Natural killer cell (primary cell): Measurements from ENCODE around the gene APBA2. TPM values are rescaled to one million over a fixed set of nuclear protein-coding genes. Genes with fewer than 3 reads are reported as not detected.

Experiments used
- ATAC-seq, 3 donors: fragments of 150-1000 bp in 2 of 3; fragments of 200-7000 bp in 1 of 3; cut with Tn5 transposase; 1 replicate in 1 of 3; 2 replicates in 2 of 3; pipeline ENCODE4 v1.10.0; 2021; ENCODE audit warnings: mild to moderate bottlenecking in 2 of 3, moderate library complexity in 2 of 3
- DNase-seq, 2 donors: peaks; one replicate each; pipeline versions ENCODE4 v3.0.0 to v3.0.0-alpha.2; 2013 to 2021; ENCODE audit warnings: mixed read lengths in 1 of 2
- H3K27ac ChIP-seq: one replicate; pipeline ENCODE4 v1.5.1; 2013; ENCODE audit warnings: mild to moderate bottlenecking, low read length
- H3K27me3 ChIP-seq: one replicate; pipeline ENCODE4 v1.6.1; 2013; ENCODE audit warnings: low read length; ENCODE audit not compliant: control insufficient read depth, insufficient read depth
- H3K36me3 ChIP-seq: one replicate; pipeline ENCODE4 v1.6.1; 2013; ENCODE audit warnings: low read length; ENCODE audit not compliant: control insufficient read depth, insufficient read depth
- H3K4me1 ChIP-seq: one replicate; pipeline ENCODE4 v1.6.1; 2013; ENCODE audit warnings: low read length; ENCODE audit not compliant: control insufficient read depth, insufficient read depth
- H3K4me3 ChIP-seq: one replicate; pipeline ENCODE4 v1.5.1; 2013; ENCODE audit warnings: low read length
- H3K9me3 ChIP-seq: one replicate; pipeline ENCODE4 v1.6.1; 2013; ENCODE audit warnings: low read length; ENCODE audit not compliant: control insufficient read depth, insufficient read depth
- H3K27ac Mint-ChIP-seq, 2 donors: one replicate each; pipeline ENCODE4 v1.8.0; 2022; ENCODE audit warnings: mild to moderate bottlenecking in 2 of 2, mixed read lengths in 2 of 2, moderate library complexity in 1 of 2
- H3K27me3 Mint-ChIP-seq, 2 donors: one replicate each; pipeline ENCODE4 v1.8.0; 2022; ENCODE audit warnings: low read depth in 2 of 2, mixed read lengths in 2 of 2
- H3K36me3 Mint-ChIP-seq: one replicate; pipeline ENCODE4 v1.8.0; 2022; ENCODE audit warnings: mixed read lengths
- H3K4me1 Mint-ChIP-seq, 2 donors: one replicate each; pipeline ENCODE4 v1.8.0; 2022; ENCODE audit warnings: mixed read lengths in 2 of 2
- H3K4me3 Mint-ChIP-seq: one replicate; pipeline ENCODE4 v1.8.0; 2022; ENCODE audit warnings: mild to moderate bottlenecking, moderate library complexity, mixed read lengths
- H3K9me3 Mint-ChIP-seq, 2 donors: one replicate each; pipeline ENCODE4 v1.8.0; 2022; ENCODE audit warnings: mixed read lengths in 2 of 2
- WGBS: methylation state at CpG from one replicate; pipeline ENCODE4 v1.1.7; 2013; ENCODE audit warnings: missing lambda C conversion rate; ENCODE audit not compliant: insufficient coverage; 5-methylcytosine and 5-hydroxymethylcytosine counted together
- intact Hi-C: fragments of 100-400 bp; cut with micrococcal nuclease; formaldehyde crosslinking; loops from one replicate; pipeline ENCODE4 v1.14.2; 2022
- total RNA-seq, 4 donors: library from RNA; stranded (reverse); fragments of 120-200 nt in 1 of 4; gene quantifications; one replicate each; pipeline versions ENCODE4 v1.2.3 to v1.2.4, GENCODE V29; 2013 to 2022
- TF ChIP-seq, protein P1 (sequence below): fragments of 200-600 bp; IDR thresholded peaks from one replicate; pipeline ENCODE4 v1.8.0; 2022; ENCODE audit warnings: antibody characterized with exemption

The APBA2 gene
- total RNA-seq, 3 donors from 2014 or later (not counting 1 experiment from before 2014, with no cell fraction given), result 96.4 to 119 (median 97.9) TPM

DNA sequence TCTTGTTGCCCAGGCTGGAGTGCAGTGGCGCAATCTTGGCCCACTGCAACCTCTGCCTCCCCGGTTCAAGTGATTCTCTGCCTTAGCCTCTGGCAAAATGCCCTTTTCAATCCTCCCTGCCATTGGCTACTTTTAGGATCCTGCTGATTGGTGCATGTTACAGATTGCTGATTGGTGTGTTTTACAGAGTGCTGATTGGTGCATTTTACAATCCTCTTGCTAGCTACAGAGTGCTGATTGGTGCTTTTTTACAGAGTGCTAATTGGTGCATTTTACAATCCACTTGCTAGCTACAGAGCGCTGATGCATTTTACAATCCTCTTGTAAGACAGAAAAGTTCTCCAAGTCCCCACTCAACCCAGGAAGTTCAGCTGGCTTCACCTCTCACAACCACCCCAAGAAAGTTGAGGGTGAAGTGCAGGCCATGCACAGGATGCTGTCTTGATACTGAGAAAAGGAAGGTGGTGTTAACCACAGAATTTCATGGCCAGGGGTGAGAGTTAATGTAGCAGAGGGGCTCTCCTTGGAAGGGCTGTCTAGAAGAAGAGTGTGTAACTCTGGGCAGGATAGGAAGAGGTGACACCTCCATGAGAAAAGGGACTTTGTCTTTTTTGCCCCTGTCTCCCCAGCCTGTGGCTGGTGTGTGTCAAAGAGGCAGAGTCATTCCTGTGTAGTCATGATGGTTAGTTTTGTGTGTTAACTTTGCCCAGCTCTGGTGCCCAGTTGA lies 145.9 kb downstream of the APBA2 start:
- Histone ChIP-seq H3K4me1 (peaks cover 64% of the 10 kb centered on the region), H3K4me3 (no peak overlapping the region), H3K27ac (peak overlapping the region; percentile 75), H3K9me3 (no peaks in the 10 kb centered on the region), H3K36me3 (no peaks in the 10 kb centered on the region), H3K27me3 (no peaks in the 10 kb centered on the region)
- intact Hi-C loops, result loop anchor here (5.0 kb wide), 3 partner anchors 39 to 94 kb away; no protein-coding TSS in a partner anchor
- TF ChIP-seq, protein P1, sequence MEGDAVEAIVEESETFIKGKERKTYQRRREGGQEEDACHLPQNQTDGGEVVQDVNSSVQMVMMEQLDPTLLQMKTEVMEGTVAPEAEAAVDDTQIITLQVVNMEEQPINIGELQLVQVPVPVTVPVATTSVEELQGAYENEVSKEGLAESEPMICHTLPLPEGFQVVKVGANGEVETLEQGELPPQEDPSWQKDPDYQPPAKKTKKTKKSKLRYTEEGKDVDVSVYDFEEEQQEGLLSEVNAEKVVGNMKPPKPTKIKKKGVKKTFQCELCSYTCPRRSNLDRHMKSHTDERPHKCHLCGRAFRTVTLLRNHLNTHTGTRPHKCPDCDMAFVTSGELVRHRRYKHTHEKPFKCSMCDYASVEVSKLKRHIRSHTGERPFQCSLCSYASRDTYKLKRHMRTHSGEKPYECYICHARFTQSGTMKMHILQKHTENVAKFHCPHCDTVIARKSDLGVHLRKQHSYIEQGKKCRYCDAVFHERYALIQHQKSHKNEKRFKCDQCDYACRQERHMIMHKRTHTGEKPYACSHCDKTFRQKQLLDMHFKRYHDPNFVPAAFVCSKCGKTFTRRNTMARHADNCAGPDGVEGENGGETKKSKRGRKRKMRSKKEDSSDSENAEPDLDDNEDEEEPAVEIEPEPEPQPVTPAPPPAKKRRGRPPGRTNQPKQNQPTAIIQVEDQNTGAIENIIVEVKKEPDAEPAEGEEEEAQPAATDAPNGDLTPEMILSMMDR, result no peak
- H3K9me3 Mint-ChIP-seq, result peaks cover 2 to 5% of the 10 kb centered on the region in 2 donors
- ATAC-seq, result peak; percentile 83 to 87 (median 83)
- peaks cover 72 to 79% of the 10 kb centered on the region in 2 donors for H3K4me1 Mint-ChIP-seq
- H3K36me3 Mint-ChIP-seq, result no peaks in the 10 kb centered on the region
- 66% methylated on average over 3 of the region's 3 CpGs for WGBS
- no peaks in the 10 kb centered on the region for H3K27me3 Mint-ChIP-seq
- H3K27ac Mint-ChIP-seq, result peak overlapping the region; percentile 87 to 90
- peak; percentile 35 to 45 for DNase-seq
- H3K4me3 Mint-ChIP-seq, result peak overlapping the region; percentile 60

DNA sequence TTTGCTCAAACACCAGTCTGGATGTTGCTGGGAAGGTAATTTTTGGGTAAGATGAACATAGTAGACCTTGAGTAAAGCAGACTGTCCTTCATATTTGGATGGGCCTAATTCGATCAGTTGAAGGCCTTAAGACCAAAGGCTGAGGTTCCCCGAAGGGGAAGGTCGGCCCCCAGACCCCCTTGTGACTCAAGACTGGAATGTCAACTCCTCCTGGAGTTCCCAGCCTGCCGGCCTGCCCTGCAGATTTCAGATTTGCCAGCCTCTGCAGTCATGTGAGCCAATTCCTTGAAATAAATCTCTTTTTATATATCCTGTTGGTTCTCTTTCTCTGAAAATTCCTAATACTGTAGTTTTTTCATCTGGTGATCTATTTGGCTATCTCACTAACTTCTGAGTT lies 146.5 kb downstream of the APBA2 start:
- Mint-ChIP-seq H3K36me3 (no peaks in the 10 kb centered on the region), H3K27ac (peak overlapping the region; percentile 87 to 90), H3K4me1 (peaks cover 74 to 82% of the 10 kb centered on the region in 2 donors), H3K9me3 (peaks cover 2 to 5% of the 10 kb centered on the region in 2 donors), H3K4me3 (peak overlapping the region; percentile 71), H3K27me3 (no peaks in the 10 kb centered on the region)
- TF ChIP-seq, protein P1, result no peak
- Histone ChIP-seq H3K4me1 (peaks cover 68% of the 10 kb centered on the region), H3K9me3 (no peaks in the 10 kb centered on the region), H3K27ac (peak overlapping the region; percentile 75), H3K36me3 (no peaks in the 10 kb centered on the region), H3K4me3 (no peak overlapping the region), H3K27me3 (no peaks in the 10 kb centered on the region)
- WGBS, result 84% methylated on average over 4 of the region's 4 CpGs
- ATAC-seq, result no peak
- DNase-seq, result no peak
- intact Hi-C loops, result loop anchor here (5.0 kb wide), 3 partner anchors 40 to 95 kb away; no protein-coding TSS in a partner anchor

DNA sequence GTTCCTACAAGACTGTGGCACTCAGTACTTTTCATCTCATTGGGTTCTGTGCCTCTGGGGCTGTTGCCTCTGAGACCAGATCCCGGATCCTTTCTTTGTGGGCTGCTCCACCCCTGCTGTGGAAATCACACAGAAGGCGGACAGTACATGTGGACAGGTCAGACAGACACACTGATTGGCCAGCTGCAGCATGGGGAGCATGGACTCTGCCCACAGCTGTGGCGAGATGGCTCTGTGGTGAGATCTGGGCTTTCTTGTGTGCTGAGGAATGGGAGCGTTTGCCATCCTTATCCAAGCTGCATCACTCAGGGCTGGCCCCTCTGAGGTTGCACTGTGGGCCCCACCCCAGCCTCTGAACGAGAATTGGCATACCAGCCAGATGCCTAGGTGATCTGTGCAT lies 147.0 kb downstream of the APBA2 start:
- intact Hi-C loops, result loop anchor here (5.0 kb wide), 3 partner anchors 40 to 95 kb away; no protein-coding TSS in a partner anchor
- peaks cover 73% of the 10 kb centered on the region for H3K4me1 ChIP-seq
- peaks cover 79 to 87% of the 10 kb centered on the region in 2 donors for H3K4me1 Mint-ChIP-seq

More for the DNA sequence above, 147.0 kb downstream of the APBA2 start:
- DNase-seq (no peak), ATAC-seq (no peak)
- TF ChIP-seq, protein P1, result no peak
- Mint-ChIP-seq H3K27ac (peak overlapping the region; percentile 87 to 90), H3K27me3 (no peaks in the 10 kb centered on the region), H3K36me3 (no peaks in the 10 kb centered on the region), H3K4me3 (peak overlapping the region; percentile 71), H3K9me3 (peaks cover 2 to 5% of the 10 kb centered on the region in 2 donors)
- H3K36me3 ChIP-seq, result no peaks in the 10 kb centered on the region
- H3K27me3 ChIP-seq, result no peaks in the 10 kb centered on the region
- peak overlapping the region; percentile 75 for H3K27ac ChIP-seq
- WGBS, result 69% methylated on average over 5 of the region's 5 CpGs
- H3K4me3 ChIP-seq, result no peak overlapping the region
- H3K9me3 ChIP-seq, result no peaks in the 10 kb centered on the region
